LNCAP (cell line): ENCODE data around the gene TLR10.
A peak's percentile ranks its signal among the peaks of the same experiment; 100 is the strongest.

Source experiments
- TF ChIP-seq, protein P1 (sequence below): fragments of 450-650 bp; IDR thresholded peaks from 2 replicates; pipeline ENCODE4 v1.5.1; 2017; ENCODE audit warnings: mild to moderate bottlenecking

TLR10 gene

DNA sequence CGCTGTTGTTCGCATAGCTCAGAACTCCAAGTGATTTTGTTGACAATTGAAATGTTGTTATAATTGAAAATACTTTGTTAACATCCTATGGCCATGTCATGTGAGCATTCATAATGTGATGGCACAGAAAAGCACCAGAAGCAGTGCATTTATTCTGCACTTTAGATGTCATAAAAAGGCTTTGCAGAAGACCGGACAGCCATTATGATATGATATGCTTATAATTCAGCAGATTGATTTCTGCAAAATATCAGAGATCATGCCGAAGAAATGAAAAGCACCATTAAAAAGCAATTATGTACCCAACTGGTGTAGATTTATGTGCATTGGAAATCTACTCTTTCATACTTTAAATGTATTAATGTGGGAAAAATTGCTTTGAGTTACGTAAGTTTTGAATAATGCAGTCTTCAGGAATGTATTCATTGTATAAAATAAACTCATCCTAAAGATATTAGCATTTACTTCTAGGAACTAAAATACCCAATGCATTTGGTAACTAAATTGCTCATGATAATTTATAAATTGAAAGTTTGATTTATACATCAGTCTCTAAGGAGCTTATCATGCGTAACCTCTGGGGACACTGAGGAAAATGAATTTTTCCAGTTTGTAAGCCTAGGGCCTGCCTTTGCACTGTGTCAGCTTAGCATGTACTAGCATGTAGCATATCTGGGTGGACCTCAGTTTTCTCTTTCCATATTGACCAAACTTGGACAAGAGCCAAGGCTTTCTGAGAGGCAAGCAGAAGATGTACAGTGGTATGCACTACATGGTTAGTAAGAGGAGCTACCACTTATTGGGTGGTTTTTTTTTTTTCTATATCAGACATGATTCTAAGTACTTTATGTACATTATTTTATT is 43.6 kb downstream of the TLR10 start:
- TF ChIP-seq, protein P1, sequence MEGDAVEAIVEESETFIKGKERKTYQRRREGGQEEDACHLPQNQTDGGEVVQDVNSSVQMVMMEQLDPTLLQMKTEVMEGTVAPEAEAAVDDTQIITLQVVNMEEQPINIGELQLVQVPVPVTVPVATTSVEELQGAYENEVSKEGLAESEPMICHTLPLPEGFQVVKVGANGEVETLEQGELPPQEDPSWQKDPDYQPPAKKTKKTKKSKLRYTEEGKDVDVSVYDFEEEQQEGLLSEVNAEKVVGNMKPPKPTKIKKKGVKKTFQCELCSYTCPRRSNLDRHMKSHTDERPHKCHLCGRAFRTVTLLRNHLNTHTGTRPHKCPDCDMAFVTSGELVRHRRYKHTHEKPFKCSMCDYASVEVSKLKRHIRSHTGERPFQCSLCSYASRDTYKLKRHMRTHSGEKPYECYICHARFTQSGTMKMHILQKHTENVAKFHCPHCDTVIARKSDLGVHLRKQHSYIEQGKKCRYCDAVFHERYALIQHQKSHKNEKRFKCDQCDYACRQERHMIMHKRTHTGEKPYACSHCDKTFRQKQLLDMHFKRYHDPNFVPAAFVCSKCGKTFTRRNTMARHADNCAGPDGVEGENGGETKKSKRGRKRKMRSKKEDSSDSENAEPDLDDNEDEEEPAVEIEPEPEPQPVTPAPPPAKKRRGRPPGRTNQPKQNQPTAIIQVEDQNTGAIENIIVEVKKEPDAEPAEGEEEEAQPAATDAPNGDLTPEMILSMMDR: no peak

DNA sequence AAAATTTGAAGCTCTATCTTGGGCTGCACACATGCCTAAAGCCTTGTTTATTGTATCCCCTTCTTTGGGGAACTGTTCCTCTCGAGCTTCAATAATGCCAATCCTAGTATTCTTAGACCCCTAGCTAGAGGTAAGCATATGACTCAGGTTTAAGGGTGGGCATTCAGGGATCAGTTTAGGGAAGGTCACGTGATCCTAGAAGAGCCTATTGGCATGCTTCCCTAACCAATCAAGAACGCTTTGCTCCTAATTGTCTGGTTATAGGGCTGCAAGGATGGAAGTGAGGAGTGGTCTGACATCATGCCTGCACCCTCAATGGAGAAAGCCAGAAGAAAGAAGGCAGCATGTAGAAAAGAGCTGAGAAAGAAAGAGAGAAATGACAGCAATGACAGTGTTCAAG is 46.9 kb downstream of the TLR10 start:
- TF ChIP-seq, protein P1: no peak

DNA sequence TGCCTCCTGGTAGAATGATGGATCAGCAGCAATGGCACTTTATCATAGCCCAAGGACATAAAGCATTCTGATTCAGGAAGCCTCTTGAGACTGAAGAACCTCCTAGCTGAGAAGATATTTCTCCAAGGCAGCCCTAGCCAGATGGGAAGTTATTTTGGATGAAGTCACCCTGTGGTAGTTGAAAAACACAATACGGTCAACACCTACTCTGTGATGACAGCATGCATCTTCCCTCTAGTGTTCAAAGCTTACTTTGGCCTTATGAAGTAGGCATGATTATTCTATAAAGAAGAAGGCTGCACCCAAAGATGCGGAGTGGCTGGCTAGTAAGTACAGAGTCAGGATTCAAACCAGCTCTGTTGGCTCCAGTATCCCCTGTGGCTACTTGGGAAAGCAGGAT is 47.9 kb downstream of the TLR10 start:
- TF ChIP-seq, protein P1: no peak

DNA sequence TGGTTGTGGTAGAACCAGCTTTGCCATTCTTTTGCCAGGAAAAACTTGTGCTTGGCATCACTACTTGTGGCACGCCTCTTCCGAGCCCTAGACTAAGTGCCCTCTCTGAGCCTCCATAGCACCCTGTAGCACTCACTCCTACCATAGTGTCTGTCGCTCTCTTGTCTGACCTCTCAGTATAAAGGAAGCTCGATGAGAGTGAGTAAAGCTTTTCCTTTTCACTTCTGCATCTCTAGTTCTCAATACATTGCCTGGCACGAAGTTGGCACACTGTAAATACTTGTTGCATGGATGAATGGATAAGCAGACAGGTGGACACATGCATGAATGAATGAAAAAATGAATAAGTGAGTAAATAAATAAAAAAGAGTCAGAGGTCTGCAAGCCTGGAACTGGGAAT is 48.3 kb downstream of the TLR10 start:
- TF ChIP-seq, protein P1: no peak

DNA sequence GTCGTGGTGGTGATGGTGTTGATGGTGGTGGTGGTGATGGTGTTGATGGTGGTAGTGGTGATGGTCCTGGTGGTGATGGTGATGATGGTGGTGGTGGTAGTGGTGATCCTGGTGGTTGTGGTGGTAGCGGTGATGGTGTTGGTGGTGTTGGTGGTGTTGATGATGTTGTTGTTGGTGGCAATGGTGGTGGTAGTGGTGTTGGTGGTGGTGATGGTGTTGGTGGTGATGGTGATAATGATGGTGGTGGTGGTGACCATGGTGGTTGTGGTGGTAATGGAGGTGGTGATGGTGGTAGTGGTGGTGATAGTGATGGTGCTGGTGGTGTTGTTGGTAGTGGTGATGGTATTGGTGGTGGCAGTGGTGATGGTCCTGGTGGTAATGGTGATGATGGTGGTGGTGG is 49.1 kb downstream of the TLR10 start:
- TF ChIP-seq, protein P1: no peak

DNA sequence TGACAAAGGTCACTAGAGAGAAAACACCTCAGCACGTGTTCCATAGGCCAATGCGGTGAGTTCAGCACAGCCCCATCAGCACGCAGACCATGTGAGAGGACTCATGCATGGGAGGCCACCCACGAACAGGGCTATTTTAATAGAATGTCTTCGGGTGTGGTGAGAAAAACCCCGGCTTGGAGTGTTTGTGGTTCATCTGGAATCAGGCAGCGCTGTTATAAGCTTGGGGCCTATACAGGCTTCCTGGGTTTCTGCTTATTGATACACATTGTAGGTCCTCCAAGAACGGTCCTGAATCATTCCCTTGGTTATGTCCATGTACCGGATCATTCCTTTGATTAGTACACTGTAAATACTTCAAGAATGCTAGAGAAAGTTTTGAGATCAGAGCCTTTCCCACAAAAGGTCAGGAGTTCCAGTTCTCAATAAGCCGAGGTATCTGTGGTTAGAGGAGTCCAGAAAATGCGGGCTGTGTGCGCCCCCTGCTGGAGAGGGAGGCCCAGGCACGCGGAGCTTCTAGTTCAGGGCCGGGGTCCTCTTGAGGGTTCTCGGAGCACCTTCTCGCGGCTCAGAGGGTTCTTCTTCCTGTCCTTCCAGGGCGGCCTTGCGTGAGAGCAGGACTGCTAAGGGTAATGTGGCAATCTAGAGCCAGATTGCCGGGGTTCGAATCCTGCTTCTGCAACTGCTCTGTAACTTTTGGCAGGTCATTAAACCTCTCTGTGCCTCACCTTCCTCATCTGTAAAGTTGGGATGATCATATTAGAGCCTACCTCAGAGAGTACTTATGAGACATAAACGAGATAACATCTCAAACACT is 51.8 kb downstream of the TLR10 start:
- TF ChIP-seq, protein P1: peak; percentile 97

DNA sequence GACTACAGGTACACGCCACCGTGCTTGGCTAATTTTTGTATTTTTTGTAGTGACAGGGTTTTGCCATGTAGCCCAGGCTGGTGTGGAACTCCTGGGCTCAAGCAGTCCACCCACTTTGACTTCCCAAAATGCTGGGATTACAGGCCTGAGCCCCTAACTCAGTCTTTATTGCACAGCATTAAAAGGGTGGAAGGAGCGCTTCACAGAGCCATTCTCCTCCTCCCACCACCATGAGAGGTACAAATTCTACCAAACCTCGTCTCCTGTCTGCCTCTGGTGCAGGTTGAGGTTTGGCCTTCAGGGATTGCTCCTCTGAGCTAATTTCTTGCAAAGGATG is 52.3 kb downstream of the TLR10 start:
- TF ChIP-seq, protein P1: no peak
